Psoas muscle (tissue), 8 donors: ENCODE data around the gene LHX6. TPM values are rescaled to one million over a fixed set of nuclear protein-coding genes. Genes with fewer than 3 reads are reported as not detected.

ENCODE experiments used
- ATAC-seq, 4 donors: fragments of 200-7000 bp; cut with Tn5 transposase; one replicate each; pipeline ENCODE4 v1.9.1; 2020; ENCODE audit warnings: moderate library complexity in 3 of 4, mild to moderate bottlenecking in 2 of 4
- DNase-seq, 2 donors: peaks; one replicate each; pipeline ENCODE4 v3.0.0-alpha.2; 2020
- H3K27ac ChIP-seq: fragments of 200-600 bp; one replicate; pipeline ENCODE4 v1.8.0; 2022
- H3K27me3 ChIP-seq, 3 donors: fragments of 200-600 bp in 1 of 3; one replicate each; pipeline versions ENCODE4 v1.6.1 to v1.8.0; 2013 to 2022; ENCODE audit warnings: low read length in 2 of 3, mild to moderate bottlenecking in 2 of 3, moderate library complexity in 1 of 3; ENCODE audit not compliant: insufficient read depth in 3 of 3
- H3K36me3 ChIP-seq, 2 donors: fragments of 200-600 bp in 1 of 2; one replicate each; pipeline versions ENCODE4 v1.6.1 to v1.8.0; 2013 to 2022; ENCODE audit warnings: low read depth in 1 of 2, mild to moderate bottlenecking in 1 of 2, moderate library complexity in 1 of 2; ENCODE audit not compliant: insufficient read depth in 1 of 2
- H3K4me1 ChIP-seq: fragments of 200-600 bp; one replicate; pipeline ENCODE4 v1.8.0; 2022
- H3K4me3 ChIP-seq: fragments of 200-600 bp; one replicate; pipeline ENCODE4 v1.8.0; 2022; ENCODE audit warnings: mild to moderate bottlenecking
- H3K9me3 ChIP-seq: fragments of 200-600 bp; one replicate; pipeline ENCODE4 v1.8.0; 2022
- CTCF ChIP-seq: fragments of 200-600 bp; IDR thresholded peaks from one replicate; pipeline ENCODE4 v1.8.0; 2022; ENCODE audit warnings: antibody characterized with exemption
- WGBS, 3 donors: extraction: QIAGEN DNeasy Blood & Tissue Kit; methylation state at CpG; one replicate each; pipeline versions ENCODE4 v1.1.6 to v1.1.7; 2013; 5-methylcytosine and 5-hydroxymethylcytosine counted together
- intact Hi-C, 2 donors: fragments of 100-400 bp; cut with DNase I; formaldehyde crosslinking; loops; one replicate each; pipeline versions ENCODE4 v1.11.0 to v1.14.2; 2022
- polyA plus RNA-seq, 3 donors: library from polyadenylated mRNA; stranded (reverse); fragments of 200-250 nt; gene quantifications; one replicate each; pipeline ENCODE4 v1.2.3, GENCODE V29; 2013
- total RNA-seq, 4 donors: library from RNA; stranded (reverse); fragmentation: NEBNext Ultra II Directional in 2 of 4; extraction: Animal tissue kit (Norgen Biotek cat#: 25700) in 2 of 4; gene quantifications; one replicate each; pipeline versions ENCODE4 v1.2.1 to v1.2.4, GENCODE V29; 2021 to 2023
- donor health status: healthy with polysubstance abuse.
- donor health status: DM: no; HTN: no; CAD: no; lungs with moderate emphysema.
- donor health status: Bipolar disorder and iron deficiency.
- donor health status: healthy.
- donor health status: DM: yes; HTN: yes; CAD: no.
- donor health status: DM: no; HTN: no; CAD: no.
- donor health status: DM: no; HTN: no; CAD: no.
- donor health status: DM: yes; HTN: yes; CAD: no.

Gene LHX6
- total and polyA plus RNA-seq, 7 donors = 1.00 to 6.0 (median 2.4) TPM

DNA sequence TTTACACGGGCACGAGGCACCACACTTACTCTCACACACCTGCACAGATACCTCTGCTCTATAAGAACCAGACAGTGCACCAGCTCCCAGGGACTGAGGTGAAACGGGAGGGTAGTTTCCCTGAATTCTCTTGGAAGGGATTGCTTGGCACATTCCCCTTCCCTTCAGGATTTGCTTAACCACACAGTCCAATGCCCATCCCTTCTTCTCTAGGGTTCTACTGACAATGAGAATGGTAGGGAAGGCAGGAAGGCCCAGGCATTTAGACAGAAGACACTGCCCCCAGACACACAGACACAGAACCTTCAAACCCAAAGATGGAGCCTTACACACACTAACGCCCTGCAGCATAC, 704 bp upstream of the LHX6 start:
- Histone ChIP-seq H3K27ac (no peak overlapping the region), H3K4me1 (no peaks in the 10 kb centered on the region), H3K4me3 (no peak overlapping the region), H3K36me3 (no peaks in the 10 kb centered on the region), H3K9me3 (no peaks in the 10 kb centered on the region), H3K27me3 (peaks cover 0 to 66% (median 36%) of the 10 kb centered on the region in 3 donors)
- 55 to 69% (median 62%) methylated on average over 4 of the region's 4 CpGs for WGBS, 3 donors
- intact Hi-C loops = loop anchor here in 1 of 2 donors (5.0 kb wide), 1 partner anchor 123 kb away; no protein-coding TSS in a partner anchor
- no peak for DNase-seq
- TF ChIP-seq CTCF = no peak
- no peak for ATAC-seq

DNA sequence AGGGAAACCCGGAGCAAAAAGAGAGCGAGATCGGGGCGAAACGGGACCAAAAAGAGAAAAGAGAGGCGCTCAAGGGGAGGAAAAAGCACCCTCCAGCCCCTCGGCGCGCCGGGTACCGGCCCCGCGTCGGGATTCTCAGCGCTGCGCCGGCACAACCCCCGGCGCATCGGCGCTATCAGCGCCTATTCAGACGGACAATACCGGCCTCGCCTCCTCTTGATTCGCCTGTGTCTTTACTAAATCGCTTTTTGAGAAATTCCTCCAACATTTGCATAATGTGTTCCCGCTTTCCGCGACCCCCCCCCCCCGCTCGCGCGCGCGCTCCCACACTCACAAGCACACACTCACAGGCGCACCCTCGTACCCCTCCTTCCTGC, 578 bp downstream of the LHX6 start:
- ATAC-seq (peak in 1 of 4 donors; percentile 54), DNase-seq (no peak)
- no peaks in the 10 kb centered on the region for H3K36me3 ChIP-seq
- no peak for TF ChIP-seq CTCF
- H3K9me3 ChIP-seq = no peaks in the 10 kb centered on the region
- peaks cover 0 to 76% (median 39%) of the 10 kb centered on the region in 3 donors for H3K27me3 ChIP-seq
- intact Hi-C loops = loop anchor here in 1 of 2 donors (5.0 kb wide), 1 partner anchor 124 kb away; no protein-coding TSS in a partner anchor
- peak overlapping the region; percentile 64 for H3K4me3 ChIP-seq
- WGBS, 3 donors = 0 to 2% (median 1%) methylated on average over 30 to 38 of the region's 38 CpGs
- no peak overlapping the region for H3K27ac ChIP-seq
- H3K4me1 ChIP-seq = no peaks in the 10 kb centered on the region

GRCh38 chr9:122227575-122227900, 1.2 kb downstream of the LHX6 start:
- Histone ChIP-seq H3K27me3 (peaks cover 0 to 80% (median 39%) of the 10 kb centered on the region in 3 donors), H3K9me3 (no peaks in the 10 kb centered on the region), H3K4me3 (peak overlapping the region; percentile 64), H3K4me1 (no peaks in the 10 kb centered on the region), H3K27ac (no peak overlapping the region), H3K36me3 (no peaks in the 10 kb centered on the region)
- DNase-seq (no peak), ATAC-seq (no peak)
- intact Hi-C loops = loop anchor here in 1 of 2 donors (5.0 kb wide), 1 partner anchor 125 kb away; no protein-coding TSS in a partner anchor
- no peak for TF ChIP-seq CTCF
- 16 to 28% (median 26%) methylated on average over 10 of the region's 10 CpGs for WGBS, 3 donors

- Histone ChIP-seq H3K36me3 (no peaks in the 10 kb centered on the region), H3K9me3 (no peaks in the 10 kb centered on the region), H3K4me3 (peak overlapping the region; percentile 64), H3K27ac (no peak overlapping the region), H3K27me3 (peaks cover 0 to 86% (median 39%) of the 10 kb centered on the region in 3 donors), H3K4me1 (no peaks in the 10 kb centered on the region)
- peak in 2 of 4 donors; percentile 16 to 47 for ATAC-seq
- TF ChIP-seq CTCF = no peak
- intact Hi-C loops = loop anchor here in 1 of 2 donors (5.0 kb wide), 1 partner anchor 125 kb away; no protein-coding TSS in a partner anchor
- 35 to 40% (median 39%) methylated on average over 54 to 59 of the region's 59 CpGs for WGBS, 3 donors
- DNase-seq = no peak
Observed at GRCh38 chr9:122226758-122227574, 1.8 kb downstream of the LHX6 start.
